ENCODE data around the gene SLC17A3.

SLC17A3 gene

GRCh38 chr6:25889877-25890853 is 16.1 kb upstream of the SLC17A3 start:
- no peak for FAIRE-seq

DNA sequence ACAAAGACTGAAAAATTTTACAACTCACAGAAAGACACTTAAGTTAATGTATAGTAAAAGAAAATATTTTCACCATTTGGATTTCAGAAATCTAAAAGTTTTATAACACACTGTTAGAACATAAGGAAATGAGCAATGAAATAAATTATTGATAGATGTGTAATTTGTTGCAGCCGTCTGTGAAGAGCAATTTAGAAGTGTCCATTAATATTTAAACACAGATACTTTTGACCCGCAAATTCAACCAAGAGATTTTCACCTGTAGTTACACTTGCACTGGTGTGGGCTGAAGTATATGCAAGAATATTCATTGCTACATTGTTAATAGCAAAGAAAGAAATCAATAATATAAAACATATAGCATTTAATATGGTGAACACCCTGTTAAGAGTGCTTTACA is 14.6 kb upstream of the SLC17A3 start:
- FAIRE-seq: no peak

DNA sequence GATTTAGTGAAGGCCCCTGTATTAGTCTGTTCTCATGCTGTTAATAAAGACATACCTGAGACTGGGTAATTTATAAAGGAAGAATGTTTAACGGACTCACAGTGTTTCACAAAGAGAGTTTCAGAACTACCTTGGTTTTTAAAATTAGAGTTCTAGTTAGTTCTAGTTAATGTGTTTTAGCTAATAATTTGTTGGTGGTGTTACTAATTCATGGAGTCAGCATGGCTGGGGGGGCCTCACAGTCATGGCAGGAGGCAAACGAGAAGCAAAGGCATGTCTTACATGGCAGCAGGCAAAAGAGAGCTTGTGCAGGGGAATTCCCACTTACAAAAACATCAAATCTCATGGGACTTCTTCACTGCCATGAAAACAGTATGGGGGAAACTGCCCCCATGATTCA is 12.0 kb upstream of the SLC17A3 start:
- no peak for FAIRE-seq

- FAIRE-seq: no peak
Measured at GRCh38 chr6:25883991-25884390, 9.9 kb upstream of the SLC17A3 start.

- FAIRE-seq: no peak
Measured at GRCh38 chr6:25883536-25883935, 9.5 kb upstream of the SLC17A3 start.

- FAIRE-seq: no peak
Measured at GRCh38 chr6:25882051-25882496, 8.0 kb upstream of the SLC17A3 start.

GRCh38 chr6:25880601-25881000 is 6.6 kb upstream of the SLC17A3 start:
- no peak for FAIRE-seq

GRCh38 chr6:25878721-25879322 is 4.8 kb upstream of the SLC17A3 start:
- no peak for FAIRE-seq

GRCh38 chr6:25875926-25876602 is 2.0 kb upstream of the SLC17A3 start:
- FAIRE-seq: no peak

DNA sequence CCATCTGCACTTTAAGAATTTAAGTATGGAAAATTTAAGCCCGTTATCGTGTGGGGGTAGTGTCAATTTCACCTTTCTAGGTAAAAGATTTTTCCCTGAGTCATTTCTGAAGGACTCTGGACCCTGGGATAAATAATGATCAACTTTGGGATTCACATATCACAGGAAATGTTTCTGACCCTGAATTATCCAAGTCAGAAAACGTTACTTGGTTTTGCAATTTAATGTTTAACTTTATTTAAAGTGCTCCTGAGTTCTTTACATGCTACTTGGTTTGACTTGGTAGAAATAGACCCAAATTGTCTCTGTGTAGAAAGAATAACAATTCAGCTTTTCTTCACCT is 1.5 kb upstream of the SLC17A3 start:
- FAIRE-seq: no peak

- FAIRE-seq: no peak
Measured at GRCh38 chr6:25874822-25875562, 949 bp upstream of the SLC17A3 start.

- FAIRE-seq: no peak
Measured at GRCh38 chr6:25872814-25873213, 1.2 kb downstream of the SLC17A3 start.

- no peak for FAIRE-seq
Measured at GRCh38 chr6:25869840-25870239, 4.2 kb downstream of the SLC17A3 start.

DNA sequence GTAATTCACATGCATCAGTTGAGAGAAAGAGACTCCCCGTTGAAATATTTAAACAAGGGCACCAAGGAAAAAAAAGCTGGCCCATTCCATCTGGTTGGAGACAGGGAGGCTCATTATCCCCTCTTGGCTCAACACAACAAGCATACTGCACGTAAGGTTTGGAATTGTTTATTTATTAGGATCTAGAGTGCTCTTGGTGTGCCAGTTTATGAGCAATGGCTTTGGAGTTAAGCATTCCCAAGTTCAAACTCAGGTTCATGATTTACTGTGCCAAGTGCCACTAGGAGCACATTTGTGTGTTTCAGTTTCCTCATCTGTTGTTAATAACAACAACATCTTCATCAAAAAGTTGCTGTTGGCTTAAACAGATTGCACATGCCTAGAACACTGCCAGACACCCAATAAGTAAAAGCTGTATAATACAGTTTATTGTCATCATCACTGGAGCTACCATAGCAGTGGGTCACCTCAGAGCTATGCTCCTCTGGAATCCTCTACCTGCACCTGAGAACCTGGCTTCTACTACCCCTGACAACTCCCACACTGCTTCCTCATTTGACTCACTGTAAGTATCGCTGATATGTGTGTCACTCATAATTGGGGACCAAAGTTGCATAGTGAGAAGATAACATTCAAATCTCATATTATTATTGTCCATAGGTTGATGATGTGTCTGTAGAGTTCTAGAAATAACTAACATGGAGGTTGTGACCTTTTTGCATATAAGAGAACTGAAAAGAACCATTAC is 5.4 kb downstream of the SLC17A3 start:
- no peak for FAIRE-seq

GRCh38 chr6:25866011-25866410 is 8.0 kb downstream of the SLC17A3 start:
- FAIRE-seq: no peak

DNA sequence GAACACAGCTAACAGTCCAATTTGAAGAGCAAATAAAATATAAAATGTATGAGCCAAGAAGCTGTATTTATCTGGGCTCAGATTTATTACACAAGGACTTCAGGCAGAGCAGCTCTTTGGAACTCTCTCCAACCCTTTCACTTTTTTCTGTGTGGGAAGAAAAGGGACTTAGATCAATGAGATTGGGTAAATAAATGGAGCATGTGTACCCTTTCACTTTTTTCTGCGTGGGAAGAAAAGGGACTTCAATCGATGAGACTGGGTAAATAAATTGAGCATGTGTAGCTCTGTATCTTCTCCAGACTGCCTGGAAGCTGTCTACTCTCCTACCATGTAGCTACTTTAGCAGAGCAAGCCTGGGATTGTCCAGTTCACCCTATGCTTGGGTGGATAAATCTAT is 10.7 kb downstream of the SLC17A3 start:
- FAIRE-seq: no peak

DNA sequence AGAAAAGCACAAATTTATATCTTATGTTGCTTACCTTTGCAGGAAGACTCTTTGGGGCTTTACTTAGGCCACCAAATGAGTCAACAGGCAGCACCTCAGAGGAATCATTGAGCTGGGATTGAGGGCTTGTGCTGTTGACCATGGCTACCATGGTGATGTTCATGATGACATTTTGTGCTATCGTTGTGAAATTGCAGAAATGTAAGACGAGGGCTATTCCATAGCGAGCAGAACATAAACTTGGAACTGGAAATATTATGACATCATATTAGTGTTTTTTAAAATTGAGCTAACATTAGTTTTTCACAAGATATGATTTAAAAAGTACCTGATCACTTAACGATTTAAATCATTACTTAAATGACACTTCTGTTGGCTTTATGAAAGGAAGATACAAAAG is 11.8 kb downstream of the SLC17A3 start:
- no peak for FAIRE-seq

- no peak for FAIRE-seq
Measured at GRCh38 chr6:25852756-25853155, 21.3 kb downstream of the SLC17A3 start.

DNA sequence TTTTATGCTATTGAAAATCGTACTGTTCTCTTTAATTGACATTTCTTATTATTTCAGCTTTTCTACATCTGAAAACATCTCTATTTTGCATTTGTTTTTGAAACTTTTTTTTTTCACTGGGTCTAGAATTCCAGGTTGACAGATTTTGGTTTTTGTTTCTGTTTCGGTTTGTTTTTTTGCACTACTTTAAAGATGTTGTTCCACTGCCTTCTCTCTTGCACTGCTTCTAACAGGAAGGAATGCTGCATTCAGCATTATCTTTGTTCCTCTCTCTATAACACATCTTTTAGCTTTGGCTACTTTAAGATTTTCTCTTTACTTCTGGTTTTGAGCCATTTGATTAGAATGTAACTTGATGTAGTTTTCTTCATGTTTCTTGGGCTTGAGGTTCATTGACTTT is 22.1 kb downstream of the SLC17A3 start:
- FAIRE-seq: no peak

DNA sequence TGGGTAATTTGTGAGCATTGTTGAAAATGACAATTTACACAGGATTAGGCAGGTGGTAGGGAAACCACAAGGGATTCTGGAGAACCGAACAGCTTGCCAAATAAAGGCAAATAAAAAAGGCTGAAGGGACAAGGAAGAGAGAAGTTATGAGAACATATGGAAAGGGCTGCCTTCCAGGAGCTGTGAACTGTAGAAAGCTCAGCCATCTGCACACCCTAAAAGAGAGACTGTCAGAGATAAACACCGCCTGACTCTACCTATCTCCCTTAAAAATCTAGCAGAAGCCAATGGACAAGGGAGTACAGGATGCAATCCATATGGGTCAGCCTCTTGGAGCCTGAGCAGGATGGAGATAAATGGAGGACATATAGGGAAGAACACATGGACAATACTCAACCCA is 29.5 kb downstream of the SLC17A3 start:
- FAIRE-seq: no peak

- FAIRE-seq: no peak
Measured at GRCh38 chr6:25842526-25842925, 31.5 kb downstream of the SLC17A3 start.
